HG03342 (cell line): Measurements from ENCODE around the gene POLR2E.

Experiments
- ATAC-seq: cut with Tn5 transposase; IDR thresholded peaks from one replicate; pipeline ENCODE4 v1.9.1; 2021; ENCODE audit warnings: mild to moderate bottlenecking, moderate library complexity; ENCODE audit not compliant: unreplicated experiment

POLR2E gene

DNA sequence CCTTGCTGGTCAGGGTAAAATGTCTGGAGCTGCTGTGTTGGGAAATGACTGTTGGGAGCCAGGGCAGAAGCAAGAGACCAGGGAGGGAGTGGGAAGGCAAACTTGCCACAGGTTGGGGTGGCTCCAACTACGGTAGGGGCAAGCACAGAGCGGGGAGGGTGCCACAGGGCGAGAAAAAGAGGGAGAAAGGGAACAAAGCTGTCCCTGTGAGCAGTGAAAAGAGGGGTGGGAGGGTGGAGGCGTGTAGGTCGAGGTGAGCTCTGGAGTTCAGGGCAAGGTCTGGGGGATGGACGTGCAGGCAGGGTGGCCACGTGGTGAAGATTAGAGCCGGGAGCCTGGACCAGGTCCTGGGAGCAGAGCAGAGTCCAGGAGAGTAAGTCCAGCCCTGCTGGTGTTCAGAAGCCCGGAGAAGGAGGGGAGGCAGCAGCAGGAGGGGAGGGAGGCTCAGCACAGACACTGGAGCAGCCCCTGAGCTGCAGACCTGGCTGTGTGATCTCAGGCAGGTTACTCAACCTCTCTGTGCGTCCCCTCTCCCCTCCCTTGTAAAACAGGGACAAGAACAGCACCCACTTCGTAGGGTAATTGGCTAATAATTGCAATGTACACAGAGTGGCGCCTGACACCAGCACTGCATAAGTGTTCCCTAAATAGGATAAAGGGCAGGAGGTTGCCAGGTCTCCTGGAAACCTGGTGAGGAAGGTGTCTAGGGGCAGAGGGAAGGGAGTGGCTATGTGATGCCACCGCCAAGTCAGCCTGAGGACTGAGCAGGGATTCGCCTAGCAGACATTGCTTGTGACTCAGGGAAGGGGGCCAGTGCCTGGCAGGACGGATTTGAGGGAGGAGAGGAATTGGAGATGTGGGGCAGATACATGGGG lies 3.2 kb upstream of the POLR2E start:
- ATAC-seq: no peak

DNA sequence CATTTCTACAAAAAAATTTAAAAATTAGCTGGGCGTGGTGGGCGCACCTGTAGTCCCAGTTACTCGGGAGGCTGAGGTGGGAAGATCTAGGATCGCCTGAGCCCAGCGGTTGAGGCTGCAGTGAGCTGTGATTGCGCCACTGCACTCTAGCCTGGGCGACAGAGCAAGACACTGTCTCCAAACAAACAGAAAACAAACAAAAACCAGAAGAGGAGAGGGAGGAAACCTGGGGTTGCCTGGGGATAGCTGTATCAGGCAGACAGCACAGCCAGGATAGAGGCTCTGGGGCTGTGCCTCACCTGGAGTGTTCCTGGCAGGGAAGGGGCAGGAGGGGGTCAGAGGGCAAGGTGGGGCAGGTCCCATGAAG lies 2.6 kb upstream of the POLR2E start:
- no peak for ATAC-seq

DNA sequence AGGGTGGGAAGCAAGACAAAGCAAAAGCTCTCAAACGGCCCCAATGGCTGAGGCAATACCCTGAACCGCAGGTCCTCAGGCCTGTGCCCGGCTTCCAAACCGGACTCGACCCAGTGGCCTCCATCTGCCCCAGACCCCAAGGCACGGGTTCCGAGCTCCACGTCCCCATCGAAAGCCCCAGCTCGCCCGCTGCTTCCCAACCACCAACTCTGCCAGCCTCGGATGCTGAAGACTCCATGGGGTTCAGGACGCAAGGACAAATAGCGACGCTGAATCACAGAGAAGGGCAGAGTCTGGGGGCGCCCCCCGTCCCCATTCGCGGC lies 559 bp downstream of the POLR2E start:
- no peak for ATAC-seq

DNA sequence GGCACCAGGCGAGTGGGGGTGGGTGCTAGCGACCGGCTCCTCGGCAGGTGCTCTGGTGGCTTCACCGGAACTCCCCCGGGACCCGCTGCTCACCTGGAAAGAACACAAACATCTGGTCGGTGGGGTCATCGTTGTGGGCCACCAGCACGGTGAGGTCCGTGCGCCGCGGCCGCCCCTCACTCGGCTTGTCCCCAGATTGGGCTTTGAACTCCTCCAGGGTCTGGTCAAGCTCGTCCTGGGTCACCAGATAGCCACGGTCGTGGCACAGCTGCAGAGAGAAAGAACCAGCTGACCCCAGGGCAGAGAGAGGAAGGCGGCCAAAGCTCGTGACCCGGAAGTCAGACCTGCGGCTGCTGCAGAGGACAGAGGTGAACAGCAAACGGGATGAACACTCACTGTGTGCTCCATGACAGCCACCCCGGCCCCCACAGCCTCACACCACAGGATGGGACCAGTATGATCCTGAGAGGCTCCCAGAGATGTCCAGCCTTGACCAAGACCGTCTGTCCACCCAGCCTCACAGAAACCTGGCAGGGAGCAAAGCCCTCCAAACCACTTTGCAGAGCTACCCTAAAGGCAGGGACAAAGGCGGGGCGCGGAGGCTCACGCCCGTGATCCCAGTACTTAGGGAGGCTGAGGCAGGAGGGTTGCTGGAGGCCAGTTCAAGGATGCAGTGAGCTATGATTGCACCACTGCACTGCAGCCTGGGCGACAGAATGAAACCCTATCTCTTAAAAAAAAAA lies 1.2 kb downstream of the POLR2E start:
- ATAC-seq: no peak

DNA sequence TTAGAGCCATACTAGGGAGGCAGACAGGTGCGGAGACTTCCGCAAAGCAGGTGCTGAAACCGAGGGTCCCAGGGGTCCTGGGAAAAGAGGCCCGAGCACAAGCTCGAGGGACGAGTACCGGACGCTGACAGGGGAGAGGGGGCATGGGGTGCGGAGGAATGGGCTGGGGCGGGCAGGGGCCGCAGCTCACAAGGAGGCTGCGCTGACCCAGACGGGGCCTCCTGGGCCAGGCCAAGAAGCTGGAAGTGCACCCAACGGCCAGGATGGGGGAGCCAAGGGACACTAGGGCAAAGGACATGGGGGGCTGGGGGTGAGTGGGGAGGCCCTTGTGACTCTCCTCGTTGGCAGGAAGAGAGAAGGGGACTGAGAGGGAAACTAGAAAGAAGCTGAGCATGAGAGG lies 1.8 kb downstream of the POLR2E start:
- ATAC-seq: no peak

DNA sequence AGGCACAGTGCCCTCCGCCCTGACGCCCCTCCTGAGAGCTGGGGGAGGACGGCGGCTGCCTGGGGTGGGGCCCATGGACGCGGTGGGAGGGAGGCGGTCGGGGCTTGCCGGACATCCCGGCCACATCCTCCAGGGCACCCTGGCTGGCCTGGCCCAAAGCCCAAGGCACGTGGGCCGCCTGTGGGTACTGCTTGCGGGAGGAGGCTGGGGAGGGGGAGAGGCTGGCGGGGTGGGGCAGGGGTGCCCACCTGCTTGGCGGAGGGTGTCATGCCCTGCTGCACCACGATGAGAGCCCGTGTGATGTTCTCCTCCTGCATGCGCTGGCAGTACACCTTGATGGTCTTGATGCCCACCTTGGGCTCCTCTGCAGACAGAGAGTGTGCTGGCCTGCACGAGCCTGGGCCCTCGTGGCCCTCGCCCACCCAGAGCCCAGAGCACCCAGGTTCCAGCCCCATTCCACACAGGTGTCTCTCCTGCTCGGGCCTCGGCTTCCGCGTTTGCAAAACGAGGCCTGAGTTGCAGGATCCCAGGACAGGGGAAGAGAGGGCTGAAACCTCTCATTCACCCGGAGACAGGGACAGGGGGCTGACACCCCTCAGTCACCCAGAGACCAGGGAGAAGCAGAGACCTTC lies 3.5 kb downstream of the POLR2E start:
- ATAC-seq: no peak

DNA sequence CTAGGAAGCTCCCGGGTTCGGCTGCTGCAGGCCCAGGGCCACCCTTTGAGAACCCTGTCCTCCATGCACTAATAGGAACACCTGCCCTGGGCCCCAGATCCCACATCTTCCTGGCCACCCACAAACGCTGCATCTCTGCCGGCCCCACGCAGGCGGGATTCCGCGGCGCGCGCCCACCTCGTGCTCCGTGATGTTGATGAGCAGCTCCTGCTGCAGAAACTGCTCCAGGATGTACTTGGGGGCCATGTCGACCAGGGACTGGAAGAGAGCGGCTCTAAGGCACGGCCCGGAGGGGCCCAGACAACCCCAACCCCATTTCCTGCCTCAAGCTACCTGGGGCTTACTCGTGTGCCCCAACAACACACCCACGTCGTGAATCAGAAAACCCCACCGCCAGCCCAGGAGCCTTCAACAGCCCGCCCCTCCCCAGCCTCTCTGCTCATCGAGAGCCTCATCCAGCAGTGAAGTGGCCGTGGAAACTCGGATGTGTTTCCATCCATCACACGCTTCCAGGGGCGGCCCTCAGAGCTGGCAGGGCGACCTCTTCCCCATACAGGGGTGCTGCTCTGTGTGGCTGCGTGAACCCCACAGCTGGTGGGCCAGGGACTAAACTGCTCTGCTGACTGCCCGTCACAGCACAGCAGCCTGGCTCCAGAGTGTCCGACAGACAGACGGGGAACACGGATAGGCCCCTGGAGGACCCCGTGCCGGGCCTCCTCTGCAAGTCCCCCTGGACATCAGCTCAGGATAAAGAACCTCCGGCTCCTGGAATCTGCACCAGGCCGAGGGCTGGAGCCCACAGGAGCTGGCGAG lies 4.2 kb downstream of the POLR2E start:
- no peak for ATAC-seq

DNA sequence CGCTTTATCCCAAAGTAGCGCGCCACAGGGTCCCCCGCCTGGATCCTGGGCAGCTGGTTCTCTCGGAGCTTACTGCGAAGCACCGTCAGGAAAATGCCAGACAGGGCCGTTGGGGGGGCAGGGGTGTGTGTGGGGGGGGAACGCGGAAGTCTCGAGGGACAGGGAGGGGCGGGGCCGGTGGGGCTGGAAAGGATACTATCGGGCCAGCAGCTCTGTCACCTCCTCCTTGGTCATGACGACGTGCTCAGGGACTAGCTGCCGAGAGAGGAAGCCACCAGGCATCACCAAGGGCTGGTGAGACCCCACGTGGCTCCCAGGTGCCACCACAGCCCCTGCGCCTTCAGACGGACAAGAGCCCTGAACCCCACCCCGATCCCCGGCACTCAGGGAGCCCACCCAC lies 5.3 kb downstream of the POLR2E start:
- no peak for ATAC-seq

DNA sequence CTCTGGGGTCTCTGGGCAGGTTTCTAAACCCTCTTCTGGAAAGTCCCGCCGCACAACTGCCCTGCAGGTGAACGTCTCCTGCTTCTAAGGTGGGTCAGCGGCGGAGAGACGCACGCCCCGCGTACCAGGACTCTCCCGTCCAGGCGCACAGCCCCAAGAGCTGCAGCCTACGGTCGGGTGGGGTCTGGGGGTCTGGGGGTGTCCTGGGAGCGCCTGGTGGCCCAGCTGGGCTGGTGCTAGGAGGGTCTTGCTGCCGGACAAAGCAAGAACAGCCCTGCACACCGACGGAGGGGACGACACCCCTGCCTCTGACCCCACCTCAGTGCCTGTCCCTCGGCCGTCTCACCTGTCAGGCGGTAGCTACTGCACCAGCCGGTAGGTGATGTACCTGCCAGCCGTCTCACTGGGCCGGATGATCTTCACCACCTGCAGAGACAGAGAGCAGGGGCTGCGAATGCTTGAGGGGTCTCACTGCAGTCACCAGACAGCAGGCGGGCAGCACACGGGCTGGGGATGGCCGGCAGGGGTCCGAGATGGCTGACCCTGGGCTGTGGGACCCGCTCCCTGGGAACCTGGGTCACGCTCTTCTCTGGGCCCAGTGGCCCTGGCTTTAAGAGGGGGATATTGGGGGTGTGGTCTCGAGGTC lies 5.9 kb downstream of the POLR2E start:
- ATAC-seq: no peak

DNA sequence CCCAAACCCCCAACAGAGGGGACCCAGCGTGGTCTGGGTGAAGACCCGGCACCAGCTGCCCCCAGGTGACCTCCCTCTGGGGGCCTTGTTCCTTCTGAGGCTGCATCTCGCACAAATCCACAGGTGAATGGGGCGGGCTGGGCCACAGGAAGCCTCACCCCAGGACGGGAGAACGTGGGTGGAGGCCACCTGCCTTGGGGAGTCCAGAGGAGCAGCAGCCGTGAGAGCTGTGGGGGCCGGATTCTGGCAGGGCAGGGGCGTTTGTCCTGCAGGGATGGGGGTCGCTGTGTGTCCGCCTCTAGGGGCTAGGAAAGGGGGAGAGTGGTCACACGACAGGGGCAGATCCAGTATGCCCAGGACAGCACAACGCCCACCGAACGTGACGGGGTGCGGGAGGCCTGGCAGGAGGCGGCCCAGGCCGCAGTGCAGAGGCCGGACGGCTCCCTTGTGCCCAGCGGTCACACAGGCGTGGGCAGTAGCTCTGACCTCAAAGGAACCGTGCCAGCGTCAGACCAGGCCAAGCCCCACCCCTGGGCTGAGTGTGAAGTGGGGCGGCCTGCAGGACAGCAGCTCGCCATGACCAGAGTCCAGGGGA lies 6.7 kb downstream of the POLR2E start:
- no peak for ATAC-seq

DNA sequence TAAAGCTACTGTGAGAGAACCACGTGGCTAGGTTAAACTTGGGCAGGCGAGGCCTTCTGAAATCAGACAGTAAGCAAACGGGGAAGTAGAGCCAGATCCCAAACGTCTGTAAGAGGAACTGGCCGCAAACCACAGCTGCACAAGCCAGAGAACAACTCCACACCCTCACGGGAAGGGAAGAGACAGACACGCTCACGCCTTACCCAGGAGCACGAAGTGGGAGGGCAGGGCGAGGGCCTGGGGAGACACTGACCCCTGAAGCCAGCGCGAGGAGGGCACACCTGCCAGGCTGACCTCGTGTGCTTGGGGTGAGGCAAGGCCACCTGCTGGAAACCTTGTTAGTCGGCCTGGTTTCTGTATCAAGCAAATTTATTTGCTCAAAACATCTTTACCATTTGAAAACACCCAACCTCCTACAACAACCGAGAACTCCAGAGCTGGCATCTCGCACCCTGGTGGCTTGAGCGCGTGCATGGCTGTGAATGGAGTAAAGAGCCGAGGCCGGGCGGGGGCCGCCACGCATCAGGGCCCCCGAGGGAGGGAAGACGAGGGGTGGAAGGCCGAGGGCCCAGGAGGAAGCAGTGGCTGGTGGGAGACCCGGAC lies 7.3 kb downstream of the POLR2E start:
- no peak for ATAC-seq

DNA sequence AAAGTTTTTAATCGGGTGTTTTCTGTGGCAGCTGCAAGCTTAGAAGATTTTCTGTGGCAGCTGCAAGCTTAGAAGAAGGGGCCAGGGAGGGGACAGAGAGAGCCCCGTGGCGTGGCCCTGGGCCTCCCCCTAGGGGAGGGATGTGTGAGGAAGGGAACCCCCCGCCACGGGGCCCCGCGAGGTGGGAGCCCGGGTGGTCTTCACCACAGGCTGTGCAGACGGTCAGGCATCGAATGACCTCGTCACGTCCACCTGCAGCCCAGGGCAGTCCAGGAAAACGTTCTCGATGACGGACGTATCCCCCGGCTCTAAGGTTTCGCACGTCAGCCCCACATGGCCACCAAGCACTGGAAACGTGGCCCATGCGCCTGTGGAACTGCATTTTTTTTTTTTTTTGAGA lies 8.6 kb downstream of the POLR2E start:
- no peak for ATAC-seq

DNA sequence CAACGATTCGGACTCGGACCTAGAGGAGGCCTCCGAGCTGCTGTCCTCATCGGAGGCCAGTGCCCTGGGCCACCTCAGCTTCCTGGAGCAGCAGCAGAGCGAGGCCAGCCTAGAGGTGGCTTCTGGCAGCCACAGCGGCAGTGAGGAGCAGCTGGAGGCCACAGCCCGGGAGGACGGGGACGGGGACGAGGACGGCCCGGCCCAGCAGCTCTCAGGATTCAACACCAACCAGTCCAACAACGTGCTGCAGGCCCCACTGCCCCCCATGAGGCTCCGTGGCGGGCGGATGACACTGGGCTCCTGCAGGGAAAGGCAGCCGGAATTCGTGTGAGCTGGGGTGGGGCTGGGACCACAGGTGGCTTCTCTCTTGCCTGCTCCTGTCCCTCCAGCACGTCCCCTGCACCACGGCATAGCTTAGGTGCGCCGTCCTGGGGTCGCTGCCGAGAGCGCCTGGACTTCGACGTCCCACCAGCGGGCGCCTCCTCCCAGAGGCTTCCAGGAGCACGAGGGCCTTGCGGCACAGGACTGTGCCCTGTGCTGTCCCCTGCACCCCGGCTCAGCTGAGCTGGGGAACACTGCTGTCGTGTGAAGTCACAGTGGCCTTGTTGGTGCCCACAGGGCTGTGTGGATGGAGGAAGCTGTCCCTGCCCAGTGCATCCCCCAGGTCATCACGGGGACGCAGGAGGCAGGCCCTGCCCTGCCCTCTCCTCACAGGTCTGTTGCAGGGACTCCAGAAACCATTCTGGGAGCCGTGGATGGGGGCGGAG lies 9.3 kb downstream of the POLR2E start:
- ATAC-seq: no peak

DNA sequence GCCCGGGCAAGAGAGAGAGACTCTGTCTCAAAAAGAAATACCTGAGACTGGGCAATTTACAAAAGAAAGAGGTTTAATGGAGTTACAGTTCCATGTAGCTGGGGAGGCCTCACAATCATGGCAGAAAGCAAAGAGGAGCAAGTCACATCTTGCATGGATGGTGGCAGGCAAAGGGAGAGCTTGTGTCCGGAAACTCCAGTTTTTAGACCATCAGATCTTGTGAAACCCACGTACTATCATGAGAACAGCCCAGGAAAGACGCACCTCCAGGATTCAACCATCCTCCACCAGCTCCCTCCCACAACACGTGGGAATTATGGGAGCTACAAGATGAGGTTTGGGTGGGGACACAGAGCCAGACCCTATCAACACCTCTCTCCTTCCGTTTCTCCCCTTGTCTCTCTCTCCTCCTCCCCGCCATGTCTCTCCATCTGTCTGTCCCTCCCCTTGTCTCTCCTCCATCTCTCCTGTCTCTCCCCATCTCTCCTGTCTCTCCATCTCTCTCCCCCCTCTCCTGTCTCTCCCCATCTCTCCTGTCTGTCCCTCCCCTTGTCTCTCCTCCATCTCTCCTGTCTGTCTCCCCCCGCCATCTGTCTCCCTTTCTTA lies 10.0 kb downstream of the POLR2E start:
- ATAC-seq: no peak

DNA sequence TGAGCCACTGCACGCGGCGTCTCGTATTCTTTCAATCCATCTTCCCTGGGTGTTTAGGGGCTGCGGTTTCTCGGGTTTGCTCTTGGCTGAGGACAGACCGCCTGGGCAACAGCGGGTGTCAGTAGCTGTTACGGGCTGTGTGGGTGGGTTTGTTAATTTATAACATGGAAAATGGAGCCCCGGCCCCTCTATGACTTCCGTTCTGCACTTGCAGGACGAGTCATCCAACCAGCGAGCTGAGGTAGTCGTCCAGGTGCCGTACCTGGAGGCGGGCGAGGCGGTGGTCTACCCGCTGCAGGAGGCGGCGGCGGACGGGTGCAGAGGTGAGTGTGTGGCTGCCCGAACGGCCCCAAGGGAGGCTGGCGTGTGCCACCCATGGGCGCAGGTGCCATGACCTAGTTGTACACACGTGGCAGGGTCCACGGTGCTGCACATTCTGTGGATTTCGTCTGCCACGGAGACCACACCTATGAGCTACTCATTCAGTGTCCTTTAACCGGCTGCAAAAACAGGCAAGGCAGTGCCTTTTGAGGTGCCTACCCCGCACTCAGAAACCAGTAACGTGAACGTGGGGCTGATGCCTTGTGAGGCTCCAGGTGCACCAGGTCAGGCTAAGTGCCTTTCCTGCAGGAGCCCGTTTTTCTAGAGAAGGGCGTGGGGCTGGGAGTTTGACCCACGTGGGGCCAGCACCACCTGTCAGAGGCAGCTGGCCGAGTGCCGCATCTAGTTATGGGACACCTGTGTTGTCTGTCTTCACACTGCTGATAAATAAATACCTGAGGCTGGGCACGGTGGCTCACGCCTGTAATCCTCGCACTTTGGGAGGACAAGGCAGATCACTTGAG lies 10.9 kb downstream of the POLR2E start:
- ATAC-seq: no peak

DNA sequence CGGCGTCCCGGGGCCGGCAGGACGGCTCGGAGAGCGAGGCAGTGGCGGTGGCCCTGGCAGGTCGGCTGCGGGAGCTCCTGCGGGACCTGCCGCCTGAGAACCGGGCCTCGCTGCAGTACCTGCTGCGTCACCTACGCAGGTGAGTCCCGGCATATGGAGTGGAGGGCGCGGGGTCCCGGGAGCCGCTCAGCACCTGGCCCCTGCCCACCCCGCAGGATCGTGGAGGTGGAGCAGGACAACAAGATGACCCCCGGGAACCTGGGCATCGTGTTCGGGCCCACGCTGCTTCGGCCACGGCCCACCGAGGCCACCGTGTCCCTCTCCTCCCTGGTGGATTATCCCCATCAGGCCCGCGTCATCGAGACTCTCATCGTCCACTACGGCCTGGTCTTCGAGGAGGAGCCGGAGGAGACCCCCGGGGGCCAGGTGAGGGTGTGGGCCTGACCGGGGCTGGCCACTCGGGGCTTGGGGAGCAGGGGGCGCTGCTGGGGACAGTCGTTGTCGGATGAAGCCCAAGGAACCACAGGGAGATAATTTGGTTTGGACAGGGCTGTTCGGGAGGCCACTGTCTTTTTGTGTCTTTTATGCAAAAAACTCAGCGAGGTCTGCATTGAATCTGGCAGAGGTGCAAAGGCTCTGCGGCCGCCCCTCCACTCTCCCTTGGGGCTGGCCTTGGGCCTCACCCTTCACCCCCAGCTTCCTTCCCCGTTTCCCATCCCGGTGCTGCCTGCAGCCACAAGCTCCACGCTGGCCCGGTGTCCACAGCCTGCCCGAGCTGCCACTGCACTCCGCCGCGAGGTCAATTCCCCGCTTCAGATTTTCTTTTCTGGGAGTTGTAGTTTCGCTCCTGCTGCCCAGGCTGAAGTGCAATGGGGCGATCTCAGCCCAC lies 12.0 kb downstream of the POLR2E start:
- ATAC-seq: no peak
